H9 (cell line): Measurements from ENCODE around the gene PRSS27. TPM values are rescaled to one million over a fixed set of nuclear protein-coding genes. Genes with fewer than 3 reads are reported as not detected.

ENCODE experiments used
- DNase-seq: peaks from one replicate; pipeline ENCODE4 v3.0.0-alpha.2; 2017
- H2AFZ ChIP-seq: one replicate; pipeline ENCODE4 v1.6.1; 2013; ENCODE audit warnings: mild to moderate bottlenecking, low read length, control low read depth, moderate library complexity
- H2AK5ac ChIP-seq: 2 replicates; pipeline ENCODE4 v1.6.1; 2013; ENCODE audit warnings: low read length, control low read depth, mixed read lengths; ENCODE audit not compliant: insufficient read length
- H2BK120ac ChIP-seq: one replicate; pipeline ENCODE4 v1.6.1; 2013; ENCODE audit warnings: low read depth, mild to moderate bottlenecking, low read length, control low read depth, inconsistent platforms; ENCODE audit not compliant: poor library complexity, severe bottlenecking
- H2BK12ac ChIP-seq: 2 replicates; pipeline ENCODE4 v1.6.1; 2013; ENCODE audit warnings: low read length, control low read depth, mixed read lengths, low read depth; ENCODE audit not compliant: insufficient read length
- H2BK15ac ChIP-seq: 2 replicates; pipeline ENCODE4 v1.6.1; 2013; ENCODE audit warnings: low read depth, low read length, control low read depth
- H2BK20ac ChIP-seq: one replicate; pipeline ENCODE4 v1.6.1; 2013; ENCODE audit warnings: low read depth, mild to moderate bottlenecking, low read length, control low read depth, inconsistent platforms; ENCODE audit not compliant: poor library complexity, severe bottlenecking
- H2BK5ac ChIP-seq: 2 replicates; pipeline ENCODE4 v1.6.1; 2013; ENCODE audit warnings: low read length, control low read depth, mixed read lengths; ENCODE audit not compliant: insufficient read length
- H3K14ac ChIP-seq: 2 replicates; pipeline ENCODE4 v1.6.1; 2013; ENCODE audit warnings: low read length, control low read depth; ENCODE audit not compliant: insufficient read depth
- H3K18ac ChIP-seq: 2 replicates; pipeline ENCODE4 v1.6.1; 2013; ENCODE audit warnings: low read depth, mild to moderate bottlenecking, mixed read lengths, low read length, control low read depth; ENCODE audit not compliant: insufficient read length
- H3K23ac ChIP-seq: 2 replicates; pipeline ENCODE4 v1.6.1; 2013; ENCODE audit warnings: low read length, control low read depth, mixed read lengths, low read depth; ENCODE audit not compliant: insufficient read length
- H3K23me2 ChIP-seq: 2 replicates; pipeline ENCODE4 v1.6.1; 2013; ENCODE audit warnings: low read depth, mild to moderate bottlenecking, mixed read lengths, low read length, control low read depth; ENCODE audit not compliant: insufficient read length, poor library complexity, severe bottlenecking
- H3K27ac ChIP-seq: 2 replicates; pipeline ENCODE4 v1.5.1; 2013; ENCODE audit warnings: low read length, control low read depth, mixed read lengths, low read depth; ENCODE audit not compliant: insufficient read length
- H3K27me3 ChIP-seq: 2 replicates; pipeline ENCODE4 v1.6.1; 2013; ENCODE audit warnings: low read length, control low read depth, inconsistent platforms; ENCODE audit not compliant: insufficient read depth
- H3K4ac ChIP-seq: 2 replicates; pipeline ENCODE4 v1.6.1; 2013; ENCODE audit warnings: low read depth, mild to moderate bottlenecking, control low read depth, inconsistent platforms, low read length, moderate library complexity
- H3K4me1 ChIP-seq: 2 replicates; pipeline ENCODE4 v1.6.1; 2013; ENCODE audit warnings: low read length, control low read depth, inconsistent platforms; ENCODE audit not compliant: insufficient read depth
- H3K4me2 ChIP-seq: 2 replicates; pipeline ENCODE4 v1.6.1; 2013; ENCODE audit warnings: low read length, control low read depth, mixed read lengths; ENCODE audit not compliant: insufficient read length, insufficient read depth
- H3K56ac ChIP-seq: 2 replicates; pipeline ENCODE4 v1.6.1; 2013; ENCODE audit warnings: low read depth, mild to moderate bottlenecking, mixed read lengths, low read length, control low read depth; ENCODE audit not compliant: insufficient read length
- H3K79me1 ChIP-seq: 2 replicates; pipeline ENCODE4 v1.6.1; 2013; ENCODE audit warnings: low read depth, mild to moderate bottlenecking, moderate library complexity, low read length, control low read depth, inconsistent platforms; ENCODE audit not compliant: insufficient read depth, poor library complexity, severe bottlenecking
- H3K79me2 ChIP-seq: 2 replicates; pipeline ENCODE4 v1.6.1; 2013; ENCODE audit warnings: low read length, control low read depth, inconsistent platforms; ENCODE audit not compliant: insufficient read depth
- H3K9ac ChIP-seq: 2 replicates; pipeline ENCODE4 v1.6.1; 2013; ENCODE audit warnings: low read length, control low read depth, mixed read lengths; ENCODE audit not compliant: insufficient read length; ENCODE audit errors: extremely low read depth
- H3K9me3 ChIP-seq: one replicate; pipeline ENCODE4 v1.6.1; 2013; ENCODE audit warnings: low read depth, low read length, inconsistent platforms; ENCODE audit not compliant: control insufficient read depth
- H3T11ph ChIP-seq: one replicate; pipeline ENCODE4 v1.6.1; 2013; ENCODE audit warnings: mild to moderate bottlenecking, low read length, control low read depth, inconsistent platforms
- H4K20me1 ChIP-seq: one replicate; pipeline ENCODE4 v1.6.1; 2013; ENCODE audit not compliant: control insufficient read depth, insufficient read length, insufficient read depth
- H4K5ac ChIP-seq: 2 replicates; pipeline ENCODE4 v1.6.1; 2013; ENCODE audit warnings: low read depth, mild to moderate bottlenecking, mixed read lengths, low read length, control low read depth; ENCODE audit not compliant: insufficient read length
- H4K8ac ChIP-seq: replicated peaks from 2 replicates; pipeline ENCODE4 v1.6.1; 2013; ENCODE audit warnings: low read length, control low read depth, mixed read lengths, low read depth; ENCODE audit not compliant: insufficient read length
- H4K91ac ChIP-seq: 2 replicates; pipeline ENCODE4 v1.6.1; 2013; ENCODE audit warnings: low read depth, mild to moderate bottlenecking, moderate library complexity, mixed read lengths, low read length, control low read depth; ENCODE audit not compliant: insufficient read length
- H3K27ac Mint-ChIP-seq, 3 experiments: 2 replicates in 2 of 3; 3 replicates in 1 of 3; pipeline ENCODE4 v1.8.0; 2020 to 2021; ENCODE audit warnings: mixed read lengths in 3 of 3, mild to moderate bottlenecking in 1 of 3, moderate library complexity in 1 of 3
- H3K27me3 Mint-ChIP-seq: 2 replicates; pipeline ENCODE4 v1.8.0; 2021; ENCODE audit warnings: low read depth, mild to moderate bottlenecking, moderate library complexity, mixed read lengths
- H3K36me3 Mint-ChIP-seq, 3 experiments: 2 replicates in 2 of 3; 3 replicates in 1 of 3; pipeline ENCODE4 v1.8.0; 2020 to 2021; ENCODE audit warnings: low read depth in 3 of 3, mixed read lengths in 3 of 3; ENCODE audit not compliant: insufficient read depth in 1 of 3
- H3K4me1 Mint-ChIP-seq, 2 experiments: 2 replicates each; pipeline ENCODE4 v1.8.0; 2020; ENCODE audit warnings: mixed read lengths in 2 of 2
- H3K4me3 Mint-ChIP-seq, 2 experiments: 2 replicates in 1 of 2; 3 replicates in 1 of 2; pipeline ENCODE4 v1.8.0; 2020 to 2021; ENCODE audit warnings: mild to moderate bottlenecking in 2 of 2, mixed read lengths in 2 of 2, moderate library complexity in 1 of 2
- H3K9me3 Mint-ChIP-seq, 2 experiments: 2 replicates in 1 of 2; 3 replicates in 1 of 2; pipeline ENCODE4 v1.8.0; 2020; ENCODE audit warnings: mild to moderate bottlenecking in 2 of 2, mixed read lengths in 2 of 2, moderate library complexity in 1 of 2
- WGBS: extraction: QIAGEN DNeasy Blood & Tissue Kit; methylation state at CpG from one replicate; pipeline ENCODE4 v1.1.7; 2013; ENCODE audit warnings: missing lambda C conversion rate, low lambda C conversion rate, mixed read lengths; ENCODE audit not compliant: insufficient read length; ENCODE audit errors: extremely low coverage; 5-methylcytosine and 5-hydroxymethylcytosine counted together
- total RNA-seq: library from RNA; stranded (reverse); gene quantifications from 2 replicates; pipeline ENCODE4 v1.2.1, GENCODE V29; 2021
- TF ChIP-seq, protein P1 (sequence below): fragments of 200-600 bp; sonication (generic); conservative IDR thresholded peaks from 3 replicates; pipeline ENCODE4 v1.8.0; 2021; ENCODE audit warnings: antibody characterized with exemption, mild to moderate bottlenecking

The PRSS27 gene
- total RNA-seq, 1 experiment from 2014 or later: 5.0 TPM

- no peak overlapping the region for H3K14ac ChIP-seq
- H2BK12ac ChIP-seq: no peak overlapping the region
- H3K9me3 Mint-ChIP-seq: no peaks in the 10 kb centered on the region
- WGBS: no CpG with 5 or more reads among the region's 17 CpGs
- H3K27me3 ChIP-seq: no peaks in the 10 kb centered on the region
- H3K4me3 Mint-ChIP-seq: no peak overlapping the region; a peak in 1 of 5 replicates
- no peak overlapping the region for H3K4me2 ChIP-seq
- peaks cover 2% of the 10 kb centered on the region for H3K27me3 Mint-ChIP-seq
- TF ChIP-seq, protein P1, sequence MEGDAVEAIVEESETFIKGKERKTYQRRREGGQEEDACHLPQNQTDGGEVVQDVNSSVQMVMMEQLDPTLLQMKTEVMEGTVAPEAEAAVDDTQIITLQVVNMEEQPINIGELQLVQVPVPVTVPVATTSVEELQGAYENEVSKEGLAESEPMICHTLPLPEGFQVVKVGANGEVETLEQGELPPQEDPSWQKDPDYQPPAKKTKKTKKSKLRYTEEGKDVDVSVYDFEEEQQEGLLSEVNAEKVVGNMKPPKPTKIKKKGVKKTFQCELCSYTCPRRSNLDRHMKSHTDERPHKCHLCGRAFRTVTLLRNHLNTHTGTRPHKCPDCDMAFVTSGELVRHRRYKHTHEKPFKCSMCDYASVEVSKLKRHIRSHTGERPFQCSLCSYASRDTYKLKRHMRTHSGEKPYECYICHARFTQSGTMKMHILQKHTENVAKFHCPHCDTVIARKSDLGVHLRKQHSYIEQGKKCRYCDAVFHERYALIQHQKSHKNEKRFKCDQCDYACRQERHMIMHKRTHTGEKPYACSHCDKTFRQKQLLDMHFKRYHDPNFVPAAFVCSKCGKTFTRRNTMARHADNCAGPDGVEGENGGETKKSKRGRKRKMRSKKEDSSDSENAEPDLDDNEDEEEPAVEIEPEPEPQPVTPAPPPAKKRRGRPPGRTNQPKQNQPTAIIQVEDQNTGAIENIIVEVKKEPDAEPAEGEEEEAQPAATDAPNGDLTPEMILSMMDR: no peak
- no peaks in the 10 kb centered on the region for H3K79me2 ChIP-seq
- H3K23ac ChIP-seq: no peak overlapping the region
- no peak overlapping the region for H2BK15ac ChIP-seq
- H3T11ph ChIP-seq: no peak overlapping the region
- no peak overlapping the region for H4K91ac ChIP-seq
- no peak overlapping the region for H3K56ac ChIP-seq
- H3K4me1 ChIP-seq: no peaks in the 10 kb centered on the region; the same call in 1 of the 2 replicates
- H3K9ac ChIP-seq: no peak overlapping the region
- H2AFZ ChIP-seq: no peak overlapping the region
- H2BK5ac ChIP-seq: no peak overlapping the region
- H3K9me3 ChIP-seq: no peaks in the 10 kb centered on the region
- peaks cover 3 to 11% of the 10 kb centered on the region in 2 experiments; a peak in 3 of 4 replicates for H3K4me1 Mint-ChIP-seq
- no peak for DNase-seq
- H3K4ac ChIP-seq: no peak overlapping the region
- no peak overlapping the region for H3K18ac ChIP-seq
- H3K23me2 ChIP-seq: no peaks in the 10 kb centered on the region
- no peaks in the 10 kb centered on the region for H3K36me3 Mint-ChIP-seq
- H3K27ac ChIP-seq: no peak overlapping the region
- H3K27ac Mint-ChIP-seq: no peak overlapping the region
- no peak overlapping the region for H4K5ac ChIP-seq
- no peak overlapping the region for H2AK5ac ChIP-seq
- no peak overlapping the region for H2BK20ac ChIP-seq
- H3K79me1 ChIP-seq: no peaks in the 10 kb centered on the region
- H4K20me1 ChIP-seq: no peaks in the 10 kb centered on the region
- no peak overlapping the region for H4K8ac ChIP-seq
- H2BK120ac ChIP-seq: no peak overlapping the region
Observed at GRCh38 chr16:2715966-2716885, 3.8 kb downstream of the PRSS27 start.
